Raji (cell line): Measurements from ENCODE around the gene TBC1D3H.
"Not testable (repeated sequence)": the region's sequence is repeated elsewhere in the genome, so short reads cannot be mapped to it uniquely, and the experiment has no call there.

ENCODE experiments used
- POLR2A ChIP-seq: IDR thresholded peaks from 2 replicates; pipeline ENCODE4 v1.6.1; 2011; ENCODE audit warnings: low read depth, low read length, control low read depth; ENCODE audit not compliant: insufficient read depth

The TBC1D3H gene

DNA sequence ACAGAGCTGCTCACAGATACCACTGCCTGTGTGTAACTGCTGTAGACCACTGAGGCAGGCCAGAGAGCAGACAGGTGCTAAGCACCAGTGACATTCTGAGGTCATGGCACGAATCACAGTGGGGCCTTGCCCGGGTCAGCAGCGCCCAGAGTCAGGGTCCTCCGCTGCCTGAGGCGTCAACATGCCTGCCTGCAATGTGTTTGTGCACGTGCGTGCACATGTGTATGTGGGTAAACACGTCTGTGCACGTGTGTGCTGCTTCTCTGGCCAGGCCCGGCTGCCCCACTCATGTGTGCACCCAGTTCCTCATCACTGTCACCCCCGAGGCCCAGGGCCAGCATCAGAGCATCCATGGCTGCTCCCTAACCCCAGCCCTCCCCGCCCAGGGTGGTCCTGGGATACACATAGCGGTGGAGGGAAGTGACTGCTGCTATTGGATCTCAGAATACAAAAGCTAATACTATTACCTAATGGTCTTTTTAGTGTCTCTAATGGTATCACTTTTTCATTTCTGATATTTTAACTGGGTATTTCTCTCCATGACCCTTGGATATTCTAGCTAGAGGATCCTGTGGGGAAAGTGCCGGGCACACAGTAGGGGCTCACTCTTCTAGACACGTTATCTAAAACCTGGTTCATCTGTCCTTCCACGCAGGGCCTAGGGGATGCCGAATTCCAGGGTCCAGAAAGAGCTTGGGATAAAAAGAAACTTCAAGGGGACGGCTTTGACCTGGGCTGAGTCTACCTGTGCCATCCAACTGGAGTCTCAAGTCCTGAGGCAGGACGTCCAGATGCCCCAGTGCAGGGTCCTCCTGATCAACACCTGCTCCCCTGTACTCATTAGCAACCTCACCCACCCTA lies at the start of gene TBC1D3H:
Gene TBC1D3H, minus strand, starts transcription at position 51 of the 861 bp plus-strand sequence. CDS start 1,540 bp downstream, outside the sequence.
- TF ChIP-seq POLR2A = not testable (repeated sequence)
